Astrocyte of the hippocampus (primary cell): ENCODE data around the gene HECTD4.
"Not testable (repeated sequence)": the region's sequence is repeated elsewhere in the genome, so short reads cannot be mapped to it uniquely, and the experiment has no call there.

Source experiments
- DNase-seq: peaks from one replicate; pipeline ENCODE4 v3.0.0; 2011; ENCODE audit warnings: low read depth, low spot score

HECTD4 gene

DNA sequence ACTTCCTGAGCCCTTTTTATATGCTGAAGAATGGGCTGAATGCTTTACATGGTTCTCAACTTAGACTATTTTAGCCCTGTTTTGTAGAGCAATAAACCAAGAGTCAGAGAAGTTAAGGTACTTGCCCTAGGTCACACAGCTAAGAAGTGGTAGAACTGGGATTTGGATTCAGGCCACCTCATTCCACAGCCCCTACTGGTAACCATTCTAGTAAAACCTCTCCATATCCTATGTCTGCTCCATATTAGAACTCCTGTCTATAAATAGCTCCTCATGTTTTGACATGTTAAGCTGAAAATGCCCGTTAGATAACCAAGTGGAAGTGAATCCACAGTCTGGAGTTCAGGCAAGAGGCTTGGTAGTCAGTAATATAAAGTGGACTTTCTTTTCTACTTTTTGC, 111.6 kb downstream of the HECTD4 start:
- DNase-seq, result no peak

DNA sequence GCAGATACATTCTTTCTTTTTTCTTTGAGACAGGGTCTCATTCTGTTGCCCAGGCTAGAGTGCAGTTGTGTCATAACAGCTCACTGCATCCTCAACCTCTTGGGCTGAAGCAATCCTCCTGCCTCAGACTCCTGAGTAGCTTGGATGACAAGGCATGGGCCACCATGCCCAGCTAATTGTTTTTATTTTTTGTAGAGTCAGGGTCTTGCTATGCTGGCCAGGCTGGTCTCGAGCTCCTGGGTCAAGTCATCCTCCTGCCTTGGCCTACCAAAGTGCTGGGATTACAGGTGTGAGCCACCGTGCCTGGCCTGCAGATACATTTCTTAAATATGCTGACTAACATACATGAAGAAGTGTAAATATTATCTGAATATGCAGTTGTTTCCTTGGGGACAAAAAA, 115.8 kb downstream of the HECTD4 start:
- no peak for DNase-seq

DNA sequence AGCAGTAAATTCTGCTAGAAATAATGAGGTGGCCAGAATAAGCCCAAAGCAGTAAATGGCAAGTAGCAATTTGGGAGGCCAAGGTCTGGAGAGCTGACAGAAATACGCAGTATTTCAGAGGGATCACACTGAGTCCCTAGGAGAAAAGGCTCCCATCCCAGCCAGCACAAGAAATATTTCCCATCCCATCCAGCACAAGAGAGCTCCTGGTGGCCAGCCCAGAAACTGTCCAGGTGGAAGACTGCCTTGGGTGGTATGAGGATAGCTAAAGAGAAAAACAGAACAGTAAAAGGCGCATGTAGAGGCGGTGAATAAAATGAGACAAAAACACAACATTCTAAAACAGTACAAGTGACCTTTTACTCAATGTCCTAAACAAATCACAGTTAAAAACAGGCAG, 120.7 kb downstream of the HECTD4 start:
- DNase-seq, result no peak

DNA sequence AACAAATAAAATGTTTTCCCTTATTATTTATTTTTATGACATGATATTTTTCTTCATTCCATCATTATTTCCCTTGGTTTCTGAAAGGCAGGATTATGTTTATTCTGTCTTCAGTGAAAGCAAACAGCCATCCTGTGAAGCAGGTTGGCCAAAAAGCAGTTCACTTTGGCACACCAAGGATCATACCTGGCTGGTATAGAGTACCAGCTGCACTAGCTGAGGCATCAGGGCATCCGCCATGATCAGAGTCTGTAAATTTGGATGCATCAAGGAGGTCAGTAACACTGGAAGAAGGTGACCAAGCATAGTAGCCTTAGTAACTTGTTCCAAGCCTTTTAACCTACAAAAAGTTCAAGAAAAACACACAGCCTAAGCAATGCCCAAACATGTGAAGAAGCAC, 123.3 kb downstream of the HECTD4 start:
- no peak for DNase-seq

DNA sequence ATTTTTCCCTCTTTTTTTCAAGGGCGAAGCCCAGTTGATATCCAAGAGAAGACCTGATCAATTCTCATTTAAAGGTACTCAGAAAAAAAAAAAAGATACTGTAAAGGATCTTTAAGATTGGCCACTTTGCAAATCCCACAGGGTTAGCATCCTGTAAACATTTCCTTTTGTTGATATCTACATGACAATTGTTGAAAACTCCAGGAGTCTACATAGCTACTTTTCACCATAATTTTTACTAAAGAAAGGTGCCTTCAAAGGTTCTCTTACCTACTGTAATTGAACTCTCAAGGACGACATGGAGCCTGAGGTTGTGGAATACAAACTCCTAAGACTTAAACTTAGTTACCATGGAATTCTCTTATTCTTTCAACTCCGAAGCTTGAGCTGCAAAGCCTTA, 125.5 kb downstream of the HECTD4 start:
- no peak for DNase-seq

DNA sequence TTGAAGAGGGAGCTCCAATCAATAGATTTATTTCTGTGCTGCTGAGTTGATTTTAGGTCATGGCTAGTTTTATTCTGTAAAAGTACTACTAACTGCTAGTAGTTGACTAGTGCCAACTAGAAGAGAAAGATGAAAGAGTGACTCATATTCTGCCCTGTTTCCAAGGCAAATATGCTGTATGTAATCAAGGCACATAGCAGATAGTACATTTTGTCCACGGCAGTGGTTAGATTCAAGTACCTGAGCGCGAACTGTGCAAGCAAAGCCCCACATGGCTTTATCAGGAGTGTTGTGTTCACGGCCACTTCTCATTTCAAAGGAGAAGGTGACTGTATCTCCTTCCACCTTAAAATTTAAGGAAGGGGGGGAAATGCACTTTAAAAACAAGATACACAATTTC, 130.0 kb downstream of the HECTD4 start:
- DNase-seq, result peak; percentile 75

DNA sequence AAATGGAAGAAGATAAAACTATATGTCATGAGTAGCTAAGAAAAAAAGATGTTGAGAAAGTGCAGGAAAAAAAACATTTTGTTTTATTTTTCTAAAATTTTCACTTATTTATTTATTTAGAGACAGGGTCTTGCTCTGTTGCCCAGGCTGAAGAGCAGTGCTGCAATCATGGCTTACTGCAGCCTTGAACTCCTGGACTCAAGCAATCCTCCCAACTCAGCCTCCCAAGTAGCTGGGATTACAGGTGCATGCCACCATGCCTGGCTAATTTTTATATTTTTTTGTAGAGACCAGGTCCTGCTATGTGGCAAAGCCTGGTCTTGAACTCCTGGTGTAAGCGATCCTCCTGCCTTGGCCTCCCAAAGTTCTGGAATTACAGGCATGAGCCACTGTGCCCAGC, 137.3 kb downstream of the HECTD4 start:
- not testable (repeated sequence) for DNase-seq

DNA sequence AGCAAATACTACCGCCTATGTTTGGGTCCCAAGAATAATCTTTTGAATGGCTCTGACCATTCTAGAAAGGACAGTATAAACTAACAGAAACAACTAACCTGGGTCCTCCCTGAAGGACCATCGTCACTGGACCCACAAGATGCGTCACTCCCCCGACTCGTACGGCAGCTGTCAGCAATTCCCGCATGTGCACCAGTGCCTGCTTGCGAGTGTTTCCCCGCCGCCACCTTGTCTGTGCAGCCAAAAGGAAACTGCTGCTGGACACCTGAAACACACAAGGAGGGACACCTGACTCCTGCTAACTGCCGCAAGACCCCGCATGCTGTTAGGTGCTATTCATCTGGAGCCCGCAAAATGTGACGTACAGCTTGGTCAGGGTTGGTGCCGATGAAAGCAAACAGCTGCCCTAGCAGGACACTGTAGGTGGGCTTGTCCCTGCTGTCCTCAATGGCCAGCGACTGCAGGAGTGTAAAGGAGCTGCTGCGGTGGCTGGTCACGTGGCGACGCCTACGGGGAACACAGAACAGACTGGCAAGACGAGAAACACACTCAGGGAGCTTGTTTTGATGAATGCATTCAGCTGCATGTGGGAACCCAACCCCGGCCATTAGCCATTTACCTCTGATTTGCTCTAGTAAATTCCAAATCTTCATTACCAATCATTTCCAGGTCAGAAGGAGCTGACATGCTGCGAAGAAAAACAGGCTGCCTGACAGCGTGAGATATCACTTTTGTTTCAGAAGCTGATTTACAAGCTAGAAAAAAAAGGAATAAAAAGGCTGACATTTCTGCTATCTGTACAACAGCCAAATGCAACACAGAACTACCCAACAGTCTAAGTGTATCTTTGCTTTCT, 138.7 kb downstream of the HECTD4 start:
- no peak for DNase-seq

DNA sequence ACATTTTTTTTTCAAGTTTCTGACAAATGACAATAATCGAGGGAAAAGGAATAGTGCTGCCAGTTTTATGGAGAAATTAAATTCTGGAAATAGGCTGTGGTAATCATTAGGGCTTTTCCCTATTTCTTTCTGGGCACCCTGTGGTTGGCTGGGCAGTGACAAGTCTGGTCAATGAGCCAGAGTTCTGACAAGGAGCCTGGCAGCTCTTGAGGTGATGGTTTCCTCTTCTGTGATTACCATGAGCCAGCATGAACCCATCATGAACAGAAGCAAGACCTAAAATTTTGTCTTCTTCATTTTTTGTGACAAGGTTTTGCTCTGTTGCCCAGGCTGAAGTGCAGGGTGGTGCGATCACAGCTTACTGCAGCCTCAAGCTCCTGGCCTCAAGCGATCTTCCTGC, 141.1 kb downstream of the HECTD4 start:
- no peak for DNase-seq

DNA sequence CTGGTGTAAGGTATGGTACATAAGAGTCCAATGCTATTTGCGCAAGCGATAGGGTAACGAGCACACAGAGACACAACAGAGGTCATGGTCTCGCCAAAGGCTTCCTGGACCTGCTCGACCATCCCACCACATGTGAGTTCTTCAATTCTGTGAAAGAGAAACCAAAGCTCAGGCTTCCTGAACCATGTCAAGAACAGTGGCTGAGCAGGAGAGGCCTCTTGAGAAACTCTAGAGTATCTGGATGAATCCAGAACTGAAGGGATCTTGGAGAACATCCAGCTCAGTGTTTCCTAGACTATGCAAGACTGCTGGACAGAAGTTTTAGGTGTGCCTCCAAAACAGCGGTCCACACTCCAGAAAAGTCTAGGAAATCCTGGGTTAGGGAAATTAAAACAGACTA, 142.3 kb downstream of the HECTD4 start:
- DNase-seq, result no peak

DNA sequence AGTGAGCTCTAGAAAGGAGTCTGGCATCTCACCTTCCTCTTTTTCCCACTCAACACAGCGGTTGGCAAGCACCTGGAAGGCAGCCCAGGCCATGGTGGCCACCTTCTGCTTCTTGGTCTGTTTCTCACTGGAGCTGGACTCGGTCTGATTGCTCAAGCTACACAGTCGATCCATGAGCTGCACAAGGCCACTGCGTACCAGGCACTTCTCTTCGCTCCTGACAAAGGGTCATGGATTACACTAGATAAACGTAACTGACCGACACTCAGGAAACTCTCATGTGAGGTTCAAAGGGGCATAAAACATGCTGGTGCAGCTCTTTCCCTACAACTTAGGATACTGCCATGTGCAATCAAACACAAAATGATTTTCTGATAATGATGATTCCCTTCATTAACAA, 143.2 kb downstream of the HECTD4 start:
- DNase-seq, result no peak

DNA sequence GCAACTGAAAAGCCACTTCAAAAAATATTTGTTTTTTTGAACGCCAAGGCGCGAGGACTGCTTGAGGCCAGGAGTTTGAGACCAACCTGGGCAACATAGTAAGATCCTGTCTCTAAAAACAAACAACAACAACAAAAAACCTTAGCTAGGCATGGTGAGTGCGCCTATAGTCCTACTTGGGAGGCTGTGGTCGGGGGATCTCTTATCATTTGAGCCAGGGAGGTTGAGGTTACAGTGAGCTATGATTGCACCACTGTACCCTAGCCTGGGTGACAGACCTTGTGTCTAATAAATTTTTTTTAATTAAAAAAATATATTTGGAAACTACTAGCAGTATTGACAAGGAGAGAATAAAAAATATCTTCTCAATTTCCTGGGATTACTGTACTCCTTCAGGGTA, 143.8 kb downstream of the HECTD4 start:
- DNase-seq, result no peak

DNA sequence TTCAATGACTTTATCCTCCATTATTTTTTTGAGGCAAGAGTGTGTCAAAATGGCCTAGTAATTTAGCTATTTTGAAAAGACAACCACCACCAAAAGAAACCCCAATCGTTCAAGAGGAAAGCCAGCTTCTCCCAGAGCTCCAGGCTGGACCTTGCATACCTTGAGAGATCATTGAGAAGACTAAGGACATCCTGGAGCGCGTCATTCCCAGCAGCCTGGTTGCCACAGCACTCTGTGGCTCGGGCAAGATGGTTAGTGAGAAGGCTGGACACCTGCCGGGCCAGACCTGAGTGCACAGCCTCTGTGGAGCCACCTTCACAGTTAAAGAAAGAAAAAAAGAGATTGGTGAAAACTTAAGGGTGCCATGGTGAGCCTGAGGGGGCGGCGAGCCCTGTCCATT, 145.4 kb downstream of the HECTD4 start:
- DNase-seq, result no peak

DNA sequence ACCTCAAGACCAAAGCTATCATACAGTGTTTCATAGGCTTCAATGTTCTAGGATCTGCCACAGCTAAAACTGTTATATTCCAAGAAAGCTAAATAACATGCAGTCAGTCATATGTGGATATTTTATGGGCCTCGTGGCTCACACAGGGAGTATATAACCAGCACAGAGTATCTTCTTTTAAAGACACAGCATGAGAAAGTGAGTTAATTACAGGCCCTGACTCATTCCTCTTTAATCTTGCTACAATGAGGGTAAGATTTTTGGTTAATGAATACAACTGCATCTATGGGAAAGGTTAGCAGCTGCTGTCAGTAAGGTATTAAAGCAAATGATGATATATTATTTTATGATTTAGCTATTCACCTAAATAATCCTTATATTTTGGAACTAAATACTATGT, 145.8 kb downstream of the HECTD4 start:
- DNase-seq, result peak; percentile 10

DNA sequence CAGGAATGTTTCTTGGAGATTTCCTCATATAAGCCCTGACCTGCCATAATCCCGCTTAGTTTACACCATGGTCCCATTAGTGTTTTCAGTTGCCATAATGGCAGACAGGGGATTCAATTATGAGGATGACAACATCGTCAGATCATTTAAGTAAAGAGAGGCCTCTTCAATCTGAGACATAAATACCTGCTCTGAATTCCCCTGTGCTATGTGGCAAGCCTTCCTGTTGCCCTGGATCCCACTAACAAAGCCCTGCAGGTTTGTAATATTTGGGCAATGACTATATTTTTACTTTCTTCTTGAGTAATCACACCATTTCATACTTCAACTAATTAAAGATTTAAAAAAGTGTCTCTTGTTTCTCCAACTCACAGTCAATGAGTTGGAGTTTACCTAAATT, 147.9 kb downstream of the HECTD4 start:
- no peak for DNase-seq

DNA sequence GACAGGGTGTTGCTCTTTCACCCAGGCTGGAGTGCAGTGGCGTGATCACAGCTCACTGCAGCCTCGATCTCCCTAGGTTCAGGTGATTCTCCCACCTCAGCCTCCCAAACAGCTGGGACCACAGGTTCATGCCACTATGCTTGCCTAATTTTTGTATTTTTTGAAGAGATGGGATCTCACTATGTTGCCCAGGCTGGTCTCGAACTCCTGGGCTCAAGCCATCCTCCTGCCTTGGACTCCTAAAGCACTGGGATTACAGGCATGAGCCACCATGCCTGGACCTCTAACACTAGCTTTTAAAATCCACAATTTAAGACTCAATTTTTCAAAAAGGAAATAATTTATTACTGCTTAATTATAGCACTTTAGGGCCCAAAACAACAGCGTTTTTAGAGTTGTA, 149.0 kb downstream of the HECTD4 start:
- DNase-seq, result no peak

DNA sequence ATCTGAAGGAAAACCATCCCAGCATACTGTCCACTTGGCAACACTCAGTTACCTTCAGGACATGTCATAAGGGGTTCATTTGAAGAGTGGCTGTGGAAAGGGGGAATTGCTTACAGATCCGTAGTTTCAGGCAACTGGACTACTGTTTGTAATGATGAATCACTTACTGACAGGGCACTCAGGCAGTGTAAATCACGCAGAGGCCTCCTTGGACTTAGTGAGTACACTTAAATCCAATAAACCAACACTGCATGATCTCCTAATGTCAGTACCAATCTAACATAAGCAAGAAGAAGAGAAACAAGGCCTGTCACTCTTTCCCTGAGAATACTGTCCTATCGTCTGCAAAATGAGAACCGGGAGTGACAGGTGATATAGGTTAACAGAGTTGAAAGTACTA, 152.1 kb downstream of the HECTD4 start:
- DNase-seq, result no peak

DNA sequence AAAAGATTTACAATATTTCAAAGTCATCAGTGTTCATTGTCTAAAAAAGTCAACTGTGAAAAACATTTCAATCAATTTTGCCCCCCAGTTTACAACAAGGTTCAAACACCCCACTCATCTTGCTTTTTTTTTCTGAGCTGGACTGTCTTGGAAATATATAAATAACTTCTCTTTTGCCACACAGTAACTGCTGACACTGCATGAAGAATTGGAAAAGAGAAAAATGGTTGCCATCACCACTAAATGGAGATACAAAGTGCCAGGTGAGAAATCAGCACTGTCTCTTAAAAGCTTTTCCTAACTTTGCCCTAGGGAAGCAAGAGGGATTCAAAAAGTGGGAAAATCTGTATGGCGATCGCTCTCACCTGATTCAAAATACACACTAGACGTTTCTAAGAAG, 155.5 kb downstream of the HECTD4 start:
- no peak for DNase-seq

DNA sequence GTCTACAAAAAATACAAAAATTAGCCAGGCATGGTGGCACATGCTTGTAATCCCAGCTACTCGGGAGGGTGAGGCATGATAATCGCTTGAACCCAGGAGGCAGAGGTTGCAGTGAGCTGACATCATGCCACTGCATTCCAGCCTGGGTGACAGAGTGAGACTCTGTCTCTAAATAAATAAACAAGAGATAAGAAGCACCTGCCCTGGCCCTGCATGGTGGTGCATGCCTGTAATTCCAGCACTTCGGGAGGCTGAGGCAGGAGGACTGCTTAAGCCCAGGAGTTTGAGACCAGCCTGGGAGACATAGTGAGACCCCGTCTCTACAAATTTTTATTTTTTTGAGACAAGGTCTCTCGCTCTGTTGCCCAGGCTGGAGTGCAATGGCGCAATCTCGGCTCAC, 161.6 kb downstream of the HECTD4 start:
- not testable (repeated sequence) for DNase-seq

DNA sequence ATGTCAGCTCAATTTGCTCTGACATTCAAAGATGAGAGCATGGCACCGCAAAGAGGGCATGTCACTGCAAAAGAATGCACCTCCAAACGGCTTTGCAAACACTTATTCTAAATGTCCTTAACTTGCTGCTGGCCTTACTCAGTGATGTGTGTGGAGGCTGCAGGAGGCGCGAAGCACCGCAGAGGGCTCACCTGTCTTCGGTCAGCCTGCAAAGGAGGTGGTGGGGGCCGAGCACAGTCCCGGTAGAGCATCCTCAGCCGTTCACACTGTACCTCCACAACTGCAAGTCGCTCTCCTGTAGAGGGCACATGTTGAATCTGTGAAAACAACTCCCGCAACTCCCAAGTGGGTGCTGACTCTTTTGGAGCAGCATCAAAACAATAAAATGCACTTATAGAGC, 163.0 kb downstream of the HECTD4 start:
- DNase-seq, result no peak

DNA sequence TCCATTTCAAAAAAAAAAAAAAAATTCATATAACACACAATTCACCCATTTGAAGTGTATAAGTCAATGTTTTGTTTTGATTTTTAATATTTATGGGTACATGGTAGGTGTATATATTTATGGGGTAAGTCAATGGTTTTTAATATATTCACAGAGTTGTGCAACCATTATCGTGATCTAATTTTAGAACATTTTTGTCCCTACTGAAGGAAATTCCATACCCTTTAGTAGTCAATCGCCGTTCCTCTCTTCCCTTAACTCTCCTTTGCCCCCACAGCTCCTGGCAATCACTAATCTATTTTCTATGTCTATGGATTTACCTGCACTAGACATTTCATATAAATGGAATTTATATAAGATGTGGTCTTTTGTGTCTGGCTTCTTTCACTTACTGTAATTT, 164.1 kb downstream of the HECTD4 start:
- DNase-seq, result no peak

DNA sequence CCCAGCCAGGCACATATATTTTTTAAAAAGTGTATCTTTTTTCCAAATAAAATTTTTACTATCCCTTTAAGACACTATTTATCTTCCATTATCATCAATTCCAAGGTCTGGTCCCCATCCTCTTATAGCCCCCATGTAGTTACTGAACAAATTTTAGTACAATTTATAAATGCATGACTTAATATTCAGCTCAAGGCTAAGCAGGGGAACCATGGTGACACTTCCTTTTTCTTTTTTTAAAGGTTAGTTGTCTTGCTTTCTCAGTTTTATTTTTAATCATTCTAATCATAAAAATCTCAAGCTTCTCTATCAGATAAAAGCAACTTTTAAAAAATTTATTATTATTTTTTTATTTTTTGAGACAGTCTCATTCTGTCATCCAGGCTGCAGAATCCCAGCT, 164.6 kb downstream of the HECTD4 start:
- DNase-seq, result no peak

DNA sequence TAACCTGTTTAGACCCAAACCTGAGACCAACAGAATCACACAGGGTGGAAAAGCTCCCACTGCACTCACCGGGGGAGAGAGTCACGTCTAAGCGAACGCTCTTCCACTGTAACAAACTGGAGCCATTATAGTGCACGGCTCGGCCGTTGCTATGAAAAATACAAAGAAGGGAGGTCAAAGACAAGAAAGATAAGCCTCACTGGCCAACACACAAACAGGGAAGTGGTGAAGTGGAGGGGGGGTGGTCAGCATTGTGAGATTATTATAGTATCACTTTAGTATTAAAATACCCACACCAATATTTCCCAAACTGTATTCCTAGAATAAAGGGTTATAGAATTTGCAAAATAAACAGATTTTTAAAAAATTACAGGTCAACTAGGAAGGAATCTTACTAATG, 166.0 kb downstream of the HECTD4 start:
- no peak for DNase-seq

DNA sequence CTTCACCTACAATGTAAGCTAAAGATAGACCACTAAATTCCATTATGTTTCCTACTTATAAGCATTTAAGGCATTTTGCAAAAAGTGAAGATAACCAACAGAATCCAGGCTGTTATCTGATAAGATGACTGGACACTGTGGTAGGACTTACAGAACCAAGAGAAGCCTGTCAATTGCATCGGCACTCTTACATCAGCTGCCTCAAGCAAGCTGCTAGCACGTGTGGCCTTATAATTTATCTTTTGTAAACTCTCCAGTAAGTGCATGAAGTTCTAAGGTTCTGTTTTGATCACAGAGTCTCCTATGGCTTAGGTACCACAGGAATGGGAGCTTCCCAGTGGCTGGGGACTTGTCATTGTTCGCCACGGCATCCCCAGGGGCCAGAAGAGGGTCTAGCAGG, 168.2 kb downstream of the HECTD4 start:
- no peak for DNase-seq
